Stimulated activated CD4-positive, alpha-beta T cell treated with anti-CD3 and anti-CD28 coated beads, Interleukin-2, amount 100 ng/mL, for 48 hours (primary cell): Measurements from ENCODE around the gene ZNF587.
A peak's percentile ranks its signal among the peaks of the same experiment; 100 is the strongest.
"Not testable (repeated sequence)": the region's sequence is repeated elsewhere in the genome, so short reads cannot be mapped to it uniquely, and the experiment has no call there.

ENCODE experiments used
- DNase-seq, 2 donors: peaks; one replicate each; pipeline ENCODE4 v3.0.0-alpha.2; 2020

The ZNF587 gene

DNA sequence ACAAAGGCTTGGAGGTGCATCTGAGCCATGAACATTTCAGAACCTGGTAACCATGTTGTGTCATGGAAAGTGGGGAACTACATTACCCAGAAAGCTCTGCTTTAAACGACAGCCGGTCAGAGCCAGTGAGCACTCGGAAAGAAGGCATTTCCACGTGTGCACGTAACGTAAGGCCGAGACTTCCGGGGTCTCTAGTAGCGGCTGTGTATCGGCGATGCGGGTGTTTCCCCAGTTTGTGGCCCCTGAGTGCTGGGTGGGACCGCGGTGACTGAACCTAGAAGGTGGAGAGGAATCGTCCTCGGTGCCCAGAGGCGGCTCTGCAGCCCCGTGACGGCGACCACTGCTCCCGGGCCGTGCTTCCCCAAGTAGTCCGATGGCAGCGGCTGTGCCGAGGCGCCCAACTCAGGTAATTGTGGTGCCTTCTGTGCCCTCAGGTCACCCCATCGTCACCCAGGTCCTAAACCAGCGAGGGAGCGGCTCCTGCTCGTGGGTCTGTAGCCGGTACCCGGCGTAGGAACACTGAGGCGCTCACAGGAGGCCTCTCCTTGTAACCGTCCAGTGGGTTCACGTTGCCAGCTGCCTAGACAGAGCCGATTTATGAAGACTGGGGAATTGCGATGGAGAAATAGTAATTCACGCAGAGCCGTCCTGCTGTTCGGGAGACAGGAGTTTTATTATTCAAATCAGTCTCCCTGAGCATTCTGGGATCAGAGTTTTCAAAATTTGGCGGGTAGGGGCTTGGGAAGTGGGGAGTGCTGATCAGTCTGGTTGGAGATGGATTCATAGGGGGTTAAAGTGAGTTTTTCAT lies at the start of gene ZNF587:
ZNF587 (plus strand) TSS at position 194 of the 808 bp plus-strand sequence; CDS start at position 374, 180 bp downstream.
- DNase-seq: peak; percentile 56 to 61

DNA sequence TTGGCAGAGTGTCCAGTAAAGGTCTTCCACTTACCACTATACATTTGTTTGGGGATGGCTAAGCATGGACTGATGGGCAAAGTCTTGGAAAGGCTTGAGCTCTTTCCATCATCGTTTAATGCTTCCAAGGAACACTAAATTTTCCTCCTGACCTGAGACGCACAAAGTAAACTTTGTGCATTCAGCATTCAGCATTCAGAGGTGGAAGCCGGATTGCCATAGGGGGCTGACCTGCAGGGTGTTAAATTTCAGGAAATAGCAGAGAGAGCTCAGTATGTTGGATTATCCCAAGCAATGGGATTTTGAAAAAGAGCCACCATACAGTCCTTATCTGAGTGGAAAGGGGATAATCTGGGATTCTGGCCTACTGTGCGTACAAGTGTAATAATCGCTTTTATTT lies 49.0 kb upstream of the ZNF587 start:
- no peak for DNase-seq

DNA sequence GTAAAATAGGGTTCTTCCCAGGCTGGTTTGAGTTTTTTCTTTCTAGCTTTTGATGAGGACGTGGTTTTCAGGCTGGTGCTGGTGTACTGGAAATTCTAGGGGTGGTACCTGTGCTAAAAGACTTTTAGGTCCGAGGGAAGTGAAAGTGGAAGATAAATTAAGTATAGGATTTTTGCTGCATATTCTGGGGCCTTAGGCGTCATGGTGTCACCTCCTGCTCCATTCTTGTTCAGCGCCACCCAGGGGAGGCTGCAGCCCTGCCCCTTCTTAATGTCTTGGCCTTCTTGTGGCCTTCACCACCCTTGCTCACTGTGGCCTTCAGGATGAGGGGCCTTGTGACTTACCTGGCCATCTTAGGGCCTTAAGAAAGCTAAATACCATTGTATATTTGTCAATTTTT lies 47.4 kb upstream of the ZNF587 start:
- no peak for DNase-seq

DNA sequence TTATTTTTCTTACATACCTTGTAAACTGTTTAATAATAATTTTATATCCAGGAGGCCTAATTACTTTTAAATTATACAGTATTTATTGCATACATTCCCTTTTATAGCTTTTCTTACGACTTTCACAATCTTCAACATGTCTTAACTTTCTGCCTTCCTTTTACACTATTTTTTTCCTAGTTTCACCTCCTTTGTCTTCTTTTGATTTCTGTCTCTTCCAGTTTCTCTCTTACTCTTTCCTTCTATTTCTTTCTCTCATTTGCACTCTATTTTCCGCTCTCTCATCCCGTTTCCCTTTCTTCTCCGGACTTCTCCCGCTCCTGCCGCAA lies 46.4 kb upstream of the ZNF587 start:
- DNase-seq: no peak

DNA sequence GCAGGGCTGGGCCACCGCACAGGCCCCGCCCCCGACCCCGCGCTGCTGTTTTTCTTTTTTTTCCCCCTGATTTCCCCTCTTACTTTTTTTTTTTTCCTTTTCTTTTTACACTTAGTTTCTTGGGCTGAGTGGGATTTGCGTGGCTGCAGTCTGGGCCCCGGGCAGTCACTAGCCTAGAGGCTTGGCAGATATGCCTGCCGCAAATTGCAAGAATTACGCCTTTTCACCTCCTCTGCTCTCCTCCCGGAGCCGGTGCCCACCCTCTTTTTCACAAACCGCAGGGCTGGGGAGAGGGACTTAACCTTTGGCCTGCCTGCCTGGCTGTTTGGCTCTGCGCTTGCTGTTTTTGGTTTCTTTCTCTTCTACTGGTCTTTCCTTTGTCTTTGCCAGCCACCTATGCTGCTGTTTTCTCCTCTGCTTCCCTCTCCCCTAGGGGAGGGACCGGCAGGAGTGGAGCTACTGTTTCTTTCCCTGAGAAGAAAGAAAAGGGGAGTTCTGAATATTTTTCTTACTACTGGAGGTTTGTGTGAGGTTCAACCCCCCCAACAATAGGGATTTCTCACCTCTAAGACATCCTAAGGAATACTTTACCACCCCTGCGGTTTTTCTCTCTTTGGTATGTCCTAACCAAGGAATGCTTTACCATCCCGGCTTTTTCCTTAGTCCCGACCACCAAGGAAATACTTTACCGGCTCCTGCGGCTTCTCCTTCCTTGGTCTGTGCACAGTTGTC lies 45.9 kb upstream of the ZNF587 start:
- no peak for DNase-seq

DNA sequence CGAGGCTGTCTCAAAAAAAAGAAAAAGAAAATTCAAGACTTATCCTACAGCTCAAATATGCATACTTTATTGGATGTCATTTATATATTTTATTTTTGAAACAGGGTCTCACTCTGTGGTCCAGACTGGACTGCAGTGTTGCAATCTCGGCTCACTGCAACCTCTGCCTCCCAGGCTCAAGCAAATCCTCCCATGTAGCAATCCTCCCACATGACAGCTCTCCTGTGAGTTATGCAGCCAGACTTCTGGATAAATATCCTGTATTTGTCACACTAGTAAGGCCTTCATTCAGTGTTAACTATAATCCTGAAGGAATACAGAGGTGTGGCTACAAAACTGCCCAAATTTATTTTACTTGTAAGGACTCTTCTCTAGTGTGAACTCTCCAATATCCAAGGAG lies 42.1 kb upstream of the ZNF587 start:
- no peak for DNase-seq

DNA sequence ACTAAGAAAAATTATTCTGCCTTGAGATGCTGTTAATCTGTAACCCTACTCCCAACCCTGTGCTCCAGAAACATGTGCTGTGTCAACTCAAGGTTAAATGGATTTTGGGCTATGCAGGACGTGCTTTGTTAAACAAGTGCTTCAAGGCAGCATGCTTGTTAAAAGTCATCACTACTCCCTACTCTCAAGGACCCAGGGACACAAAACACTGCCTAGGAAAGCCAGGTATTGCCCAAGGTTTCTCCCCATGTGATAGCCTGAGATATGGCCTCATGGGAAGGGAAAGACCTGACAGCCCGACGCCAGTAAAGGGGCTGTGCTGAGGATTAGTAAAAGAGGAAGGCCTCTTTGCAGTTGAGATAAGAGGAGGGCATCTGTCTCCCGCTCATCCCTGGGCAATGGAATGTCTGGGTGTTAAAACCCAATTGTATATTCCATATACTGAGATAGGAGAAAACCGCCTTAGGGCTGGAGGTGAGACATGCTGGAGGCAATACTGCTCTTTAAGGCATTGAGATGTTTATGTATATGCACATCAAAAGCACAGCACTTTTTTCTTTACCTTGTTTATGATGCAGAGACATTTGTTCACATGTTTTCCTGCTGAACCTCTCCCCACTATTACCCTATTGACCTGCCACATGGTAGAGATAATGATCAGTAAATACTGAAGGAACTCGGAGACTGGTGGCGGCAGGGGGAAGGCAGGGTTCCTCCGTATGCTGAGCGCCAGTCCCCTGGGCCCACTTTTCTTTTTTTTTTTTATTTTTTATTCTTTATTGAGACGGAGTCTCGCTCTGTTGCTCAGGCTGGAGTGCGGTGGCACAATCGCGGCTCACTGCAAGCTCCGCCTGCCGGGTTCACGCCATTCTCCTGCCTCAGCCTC lies 39.0 kb upstream of the ZNF587 start:
- not testable (repeated sequence) for DNase-seq

DNA sequence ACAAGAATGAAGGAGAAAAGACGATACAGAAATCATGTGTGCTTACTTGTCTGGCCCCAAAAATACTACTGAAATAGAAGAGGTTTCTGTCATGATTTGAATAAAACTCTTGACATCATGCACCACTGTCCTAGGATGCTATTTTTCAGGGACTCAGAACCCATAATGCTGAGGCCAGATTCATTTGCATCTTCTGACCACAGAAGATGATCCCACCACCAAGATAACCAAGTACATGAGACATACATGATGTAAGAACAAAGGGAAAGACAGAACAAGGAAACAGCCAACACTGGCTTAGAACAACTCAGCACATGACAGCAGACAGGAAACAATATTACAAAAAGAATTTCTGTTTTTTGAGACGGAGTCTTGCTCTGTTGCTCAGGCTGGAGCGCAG lies 37.4 kb upstream of the ZNF587 start:
- DNase-seq: no peak

DNA sequence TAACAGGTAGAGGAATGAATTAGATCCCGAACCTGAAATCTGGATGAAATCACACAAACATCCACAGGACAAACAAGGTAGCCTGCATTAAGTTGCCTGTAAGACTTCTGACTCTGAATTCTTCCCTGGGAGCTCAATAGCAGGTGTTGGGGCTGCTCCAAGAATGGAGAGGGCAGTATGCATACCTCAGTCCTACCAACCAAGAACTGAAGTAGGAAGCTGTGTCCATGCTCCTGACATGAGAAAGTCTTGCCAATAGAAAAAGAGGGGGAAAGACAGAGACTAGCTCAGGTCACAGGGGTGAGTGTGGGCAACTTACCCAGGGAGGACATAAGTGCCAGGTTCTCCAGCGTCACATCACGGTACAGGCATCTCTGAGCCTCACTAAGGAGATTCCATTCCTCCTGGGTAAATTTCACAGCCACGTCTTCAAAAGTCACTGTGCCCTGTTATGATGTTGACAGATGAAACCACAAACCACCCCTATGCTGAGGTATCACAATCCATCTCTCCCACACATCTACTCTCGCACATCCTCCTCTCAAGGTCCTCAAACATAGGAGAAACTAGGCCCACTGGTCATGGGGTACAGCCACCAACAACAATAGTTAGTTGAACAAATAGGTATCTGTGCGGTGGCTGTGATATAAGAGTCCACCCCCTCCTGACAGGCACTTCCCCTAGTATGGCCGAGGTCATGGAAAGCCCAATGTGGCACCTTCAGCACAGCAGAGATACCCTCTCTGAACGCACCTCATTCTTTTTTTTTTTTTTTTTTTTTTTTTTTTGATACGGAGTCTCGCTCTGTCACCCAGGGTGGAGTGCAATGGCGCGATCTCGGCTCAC lies 36.5 kb upstream of the ZNF587 start:
- not testable (repeated sequence) for DNase-seq

DNA sequence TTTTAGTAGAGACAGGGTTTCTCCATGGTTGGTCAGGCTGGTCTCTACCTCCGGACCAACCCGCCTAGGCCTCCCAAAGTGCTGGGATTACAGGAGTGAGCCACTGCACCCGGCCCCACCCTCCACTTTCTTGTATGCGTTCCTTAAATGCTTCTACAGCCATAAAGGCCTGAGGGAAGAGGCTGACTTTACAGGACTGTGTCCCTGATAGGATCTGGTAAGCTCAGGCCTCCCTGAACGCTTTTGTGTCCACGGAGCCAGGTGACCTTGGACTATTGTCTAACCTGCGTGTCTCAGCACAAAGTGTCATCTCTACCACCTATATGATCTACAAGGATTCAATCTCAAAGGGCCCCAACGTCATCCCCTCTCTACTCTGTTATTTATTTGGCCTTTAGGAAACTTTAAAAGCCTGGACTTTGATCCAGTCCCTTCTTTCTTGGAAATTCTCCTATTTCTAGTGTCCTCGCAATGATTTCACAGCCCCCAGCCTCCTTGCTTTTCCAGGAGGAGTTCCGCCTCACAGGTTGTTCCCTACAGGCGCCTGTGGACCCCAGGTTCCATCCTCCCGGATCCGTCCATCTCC lies 35.6 kb upstream of the ZNF587 start:
- DNase-seq: no peak

DNA sequence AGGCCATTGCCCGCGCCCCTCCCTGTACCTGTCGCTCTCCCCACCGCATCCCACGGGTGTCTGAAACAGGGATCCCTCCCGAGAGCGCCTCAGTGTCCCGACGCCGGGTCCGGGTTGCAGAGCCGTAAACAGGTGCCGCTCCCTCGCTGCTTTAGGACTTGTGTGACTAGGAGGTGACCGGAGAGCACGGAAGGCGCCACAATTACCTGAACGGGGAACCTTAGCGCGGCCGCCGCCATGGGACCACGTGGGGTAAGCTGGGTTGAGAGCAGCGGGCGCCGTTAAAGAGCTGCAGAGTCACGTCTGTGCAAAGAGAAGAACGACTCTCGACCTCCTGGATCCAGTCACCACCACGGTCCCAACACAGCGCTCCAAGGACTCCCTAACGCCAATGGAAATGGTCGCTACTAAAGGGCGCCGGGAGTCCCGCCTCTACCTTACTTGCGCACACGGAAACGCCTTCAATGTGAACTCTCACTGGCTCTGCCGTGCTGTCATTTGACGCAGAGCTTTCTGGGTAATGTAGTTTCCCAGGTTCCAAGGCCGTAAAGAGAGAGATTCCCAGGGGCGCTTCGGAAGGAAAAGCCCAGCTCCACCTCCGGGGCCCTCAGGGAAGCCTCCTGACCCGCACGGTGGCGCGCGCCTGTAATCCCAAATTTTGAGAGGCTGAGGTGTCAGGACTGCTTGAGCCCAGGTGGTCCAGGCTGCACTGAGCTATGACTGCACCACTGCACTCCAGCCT lies 35.0 kb upstream of the ZNF587 start, which contains the start of gene ZNF552:
ZNF552 (minus strand) TSS at position 409 of the 742 bp plus-strand sequence; CDS start at position 239, 170 bp downstream.
- DNase-seq: peak; percentile 58 to 59

DNA sequence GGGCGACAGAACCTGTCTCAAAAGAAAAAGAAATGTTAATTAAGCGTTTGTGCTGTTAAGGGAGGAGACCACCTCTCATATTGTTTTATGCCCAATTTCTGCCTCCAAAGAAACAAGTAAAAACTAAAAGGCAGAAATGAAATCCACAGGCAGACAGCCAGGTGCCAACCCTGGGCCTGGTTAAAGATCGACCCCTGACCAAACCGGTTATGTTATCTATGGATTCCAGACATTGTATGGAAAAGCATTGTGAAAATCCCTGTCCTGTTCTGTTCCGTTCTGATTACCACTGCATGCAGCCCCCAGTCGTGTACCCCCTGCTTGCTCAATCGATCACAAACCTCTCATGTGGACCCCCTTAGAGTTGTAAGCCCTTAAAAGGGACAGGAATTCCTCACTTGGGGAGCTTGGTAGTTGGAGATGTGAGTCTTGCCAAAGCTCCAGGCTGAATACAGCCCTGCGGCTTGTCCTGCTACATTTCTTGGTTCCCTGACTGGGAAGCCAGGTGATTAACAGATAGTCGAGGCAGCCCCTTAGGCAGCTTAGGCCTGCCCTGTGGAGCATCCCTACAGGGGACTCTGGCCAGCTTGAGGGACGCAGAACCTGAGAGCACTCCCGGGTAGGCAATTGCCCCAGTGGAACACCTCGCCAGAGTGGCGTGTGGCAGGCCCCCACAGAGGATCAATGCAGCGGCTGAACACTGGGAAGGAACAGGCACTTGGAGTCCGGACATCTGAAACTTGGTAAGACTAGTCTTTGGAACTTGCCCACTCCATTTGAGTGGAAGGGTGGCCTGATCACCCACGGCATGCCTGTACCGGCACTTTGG lies 34.2 kb upstream of the ZNF587 start:
- no peak for DNase-seq

DNA sequence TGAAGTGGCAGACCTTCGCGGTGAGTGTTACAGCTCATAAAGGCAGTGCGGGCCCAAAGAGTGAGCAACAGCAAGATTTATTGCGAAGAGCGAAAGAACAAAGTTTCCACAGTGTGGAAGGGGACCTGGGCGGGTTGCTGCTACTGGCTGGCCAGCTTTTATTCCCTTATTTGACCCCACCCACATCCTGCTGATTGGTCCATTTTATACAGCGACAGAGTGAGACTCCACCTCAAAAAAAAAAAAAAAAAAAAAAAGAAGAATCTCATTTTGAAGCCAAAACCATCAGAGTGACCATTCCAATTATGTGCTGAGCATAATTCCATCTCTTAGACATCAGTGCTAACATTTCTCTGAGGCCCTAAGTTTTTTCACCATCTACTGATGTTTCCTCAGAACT lies 33.0 kb upstream of the ZNF587 start:
- DNase-seq: no peak

DNA sequence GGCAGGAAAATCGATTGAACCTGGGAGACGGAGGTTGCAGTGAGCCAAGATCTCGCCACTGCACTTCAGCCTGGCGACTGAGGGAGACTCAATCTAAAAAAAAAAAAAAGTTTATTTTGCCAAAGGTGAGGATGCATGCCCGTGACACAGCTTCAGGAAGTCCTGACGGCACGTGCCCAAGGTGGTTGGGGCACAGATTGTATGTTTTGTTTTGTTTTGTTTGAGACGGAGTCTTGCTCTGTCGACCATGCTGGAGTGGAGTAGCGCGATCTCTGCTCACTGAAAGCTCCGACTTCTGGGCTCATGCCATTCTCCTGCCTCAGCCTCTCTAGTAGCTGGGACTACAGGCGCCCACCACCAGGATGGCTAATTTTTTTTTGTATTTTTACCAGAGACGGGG lies 31.7 kb upstream of the ZNF587 start:
- no peak for DNase-seq

DNA sequence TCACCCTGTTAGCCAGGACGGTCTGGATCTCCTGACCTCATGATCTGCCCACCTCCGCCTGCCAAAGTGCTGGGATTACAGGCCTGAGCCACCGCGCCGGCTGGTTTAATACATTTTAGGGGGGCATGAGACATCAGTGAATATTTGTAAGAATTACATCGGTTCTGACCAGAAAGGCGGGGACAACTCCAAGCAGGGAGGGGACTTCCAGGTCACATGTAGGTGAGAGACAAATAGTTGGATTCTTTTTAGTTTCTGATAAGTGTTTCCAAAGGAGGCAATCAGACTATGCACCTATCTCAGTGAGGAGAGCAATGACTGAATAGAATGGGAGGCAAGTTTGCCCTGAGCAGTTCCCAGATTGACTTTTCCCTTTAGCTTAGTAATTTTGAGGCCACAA lies 31.3 kb upstream of the ZNF587 start:
- DNase-seq: no peak

DNA sequence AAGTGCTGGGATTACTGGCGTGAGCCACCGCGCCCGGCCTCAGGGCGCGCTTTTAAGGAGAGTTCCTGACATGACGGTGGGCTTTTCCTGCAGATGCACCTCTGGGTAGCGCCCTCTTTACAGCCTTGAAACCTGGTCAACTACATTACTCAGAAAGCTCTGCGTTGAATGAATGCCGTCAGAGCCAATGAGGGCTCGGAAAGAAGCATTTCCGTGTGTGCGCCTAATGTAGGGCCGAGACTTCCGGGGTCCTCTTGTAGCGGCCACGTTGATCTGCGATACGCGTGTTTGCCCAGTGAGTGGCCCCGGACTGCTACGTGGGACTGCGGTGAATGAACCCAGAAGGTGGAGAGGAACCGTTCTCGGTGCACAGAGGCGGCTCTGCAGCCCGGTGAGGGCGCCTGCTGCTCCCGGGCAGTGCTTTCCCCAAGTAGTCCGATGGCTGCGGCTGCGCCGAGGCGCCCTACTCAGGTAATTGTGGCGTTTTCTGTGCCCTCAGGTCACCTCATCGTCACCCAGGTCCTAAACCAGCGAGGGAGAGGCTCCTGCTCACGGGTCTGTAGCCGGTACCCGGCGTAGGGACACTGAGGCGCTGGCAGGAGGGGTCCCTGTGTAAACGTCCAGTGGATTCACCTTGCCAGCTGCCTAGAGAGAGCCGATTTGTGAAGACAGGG lies 30.0 kb upstream of the ZNF587 start:
- peak; percentile 61 to 67 for DNase-seq

DNA sequence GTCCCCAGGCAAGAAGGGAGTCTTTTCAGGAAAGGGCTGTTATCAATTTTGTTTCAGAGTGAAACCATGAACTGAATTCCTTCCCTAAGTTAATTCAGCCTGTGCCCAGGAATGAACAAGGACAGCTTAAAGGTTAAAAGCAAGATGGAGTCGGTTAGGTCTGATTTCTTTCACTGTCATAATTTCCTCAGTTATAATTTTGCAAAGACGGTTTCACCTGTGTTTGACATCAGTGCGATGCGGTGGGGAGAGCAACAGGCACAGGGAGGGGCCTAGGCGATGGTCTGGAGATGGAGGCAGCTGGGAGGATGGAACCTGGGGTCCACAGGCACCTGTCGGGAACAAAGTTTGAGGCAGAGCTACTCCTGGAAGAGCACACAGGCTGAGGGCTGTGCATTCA lies 29.1 kb upstream of the ZNF587 start:
- no peak for DNase-seq

DNA sequence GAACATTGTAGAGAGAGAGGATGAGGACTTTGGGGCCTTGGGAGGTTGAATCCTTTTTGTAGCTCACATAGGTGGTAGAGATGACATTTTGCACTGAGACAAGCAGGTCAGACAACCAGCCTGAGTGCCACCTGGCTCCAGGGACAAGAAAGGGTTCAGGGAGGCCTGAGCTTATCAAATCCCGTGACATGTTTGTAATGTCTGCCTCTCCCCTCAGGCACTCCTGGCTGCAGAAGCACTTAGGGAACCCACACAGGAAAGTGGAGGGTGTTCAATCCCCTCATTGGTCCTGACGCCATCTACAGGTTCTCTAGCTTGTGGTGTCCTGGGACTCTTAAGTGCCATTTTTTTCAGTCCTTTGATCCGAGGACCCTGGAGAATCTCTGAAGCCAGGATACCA lies 28.6 kb upstream of the ZNF587 start:
- not testable (repeated sequence) for DNase-seq

DNA sequence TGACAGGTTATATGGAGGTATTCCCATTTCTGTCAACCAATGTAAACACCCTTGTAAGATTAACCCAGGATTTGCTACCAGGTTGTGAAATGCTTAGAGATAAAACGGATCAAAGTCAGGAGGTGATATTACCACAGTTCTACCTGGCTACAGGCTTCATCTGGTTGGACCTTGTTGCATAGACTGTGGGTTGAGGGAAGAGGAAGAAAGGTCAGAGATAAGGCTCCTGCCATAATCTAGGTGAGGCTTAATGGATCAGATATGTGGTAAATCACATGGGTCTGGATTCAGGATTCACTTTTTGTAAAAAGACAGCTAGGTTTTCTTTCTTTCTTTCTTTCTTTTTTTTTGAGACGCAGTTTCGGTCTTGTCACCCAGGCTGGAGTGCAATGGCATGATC lies 28.2 kb upstream of the ZNF587 start:
- not testable (repeated sequence) for DNase-seq

DNA sequence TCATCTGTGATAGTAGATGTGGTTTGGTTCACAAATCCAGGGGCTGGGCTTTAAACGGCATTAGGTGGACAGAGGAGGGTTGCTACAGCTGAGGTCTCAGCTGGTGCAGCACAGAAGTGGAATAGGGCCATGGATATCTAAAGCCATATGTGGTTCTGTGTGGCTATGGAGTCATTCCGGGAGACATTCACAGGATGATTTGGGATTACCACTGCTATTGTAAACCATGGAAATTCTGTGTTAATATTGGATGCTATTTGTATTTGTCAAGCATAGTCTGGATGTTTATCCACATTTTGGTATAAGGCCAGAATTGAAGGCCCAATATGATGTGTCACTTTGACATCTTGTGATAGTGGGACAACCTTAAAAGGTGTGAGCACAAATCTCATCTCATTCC lies 26.5 kb upstream of the ZNF587 start:
- DNase-seq: not testable (repeated sequence)
